Measurements from ENCODE around the gene HOXA7. TPM values are rescaled to one million over a fixed set of nuclear protein-coding genes. Genes with fewer than 3 reads are reported as not detected.

Gene HOXA7
- total RNA-seq, 1 experiment from 2014 or later, result 2.6 TPM

GRCh38 chr7:27104341-27105058 lies 52.0 kb downstream of the HOXA7 start:
- no peaks in the 10 kb centered on the region for H3F3A ChIP-seq (ENCODE audit: low read length, unreplicated experiment)
- no peak overlapping the region for H2AFZ ChIP-seq (ENCODE audit: low read length)
- no peak overlapping the region for H3K9ac ChIP-seq (ENCODE audit: low read length)
- BruUV-seq (replicated peaks), result no TSS peak
- TF ChIP-seq CTCF (conservative IDR thresholded peaks at IDR 0.05; ENCODE audit: low read depth, low read length), result no peak
- no peak for TF ChIP-seq EZH2 (IDR thresholded peaks at IDR 0.05; ENCODE audit: low read length, unreplicated experiment)
- DNase-seq, result no peak
- no peaks in the 10 kb centered on the region for H4K20me1 ChIP-seq (ENCODE audit: low read length)
- H3K9me2 ChIP-seq (replicated peaks; ENCODE audit: low read length), result no peaks in the 10 kb centered on the region
- H3K9me3 ChIP-seq (ENCODE audit: low read length), result no peaks in the 10 kb centered on the region
- H3K79me2 ChIP-seq (ENCODE audit: low read length), result peaks cover 11% of the 10 kb centered on the region
- no peak overlapping the region for H3K4me2 ChIP-seq (ENCODE audit: low read length)
- H3K4me3 ChIP-seq (ENCODE audit: low read length), result no peak overlapping the region
- no peaks in the 10 kb centered on the region for H3K27me3 ChIP-seq (ENCODE audit: low read length)
- no peak for ATAC-seq
- ChIA-PET POLR2A (ENCODE audit: unreplicated experiment) (interaction anchor here (0.6 kb wide), 1 partner anchor 82 kb away, joined by 3 read pairs; no protein-coding TSS in a partner anchor), CTCF (no interaction called here)
- peaks cover 10% of the 10 kb centered on the region; the same call in 1 of the 2 replicates for H3K36me3 ChIP-seq (ENCODE audit: low read depth, low read length)
- no peak overlapping the region for H3K27ac ChIP-seq (ENCODE audit: low read length)
- H3K4me1 ChIP-seq (ENCODE audit: insufficient read depth, low read length), result peaks cover 10% of the 10 kb centered on the region
- intact Hi-C loops (cut with micrococcal nuclease), result no loop called here

Small RNA genes within 50 kb of the gene (microRNA-seq; reads per million reads assigned to microRNA genes)
- gene MIR196B (ENCODE audit: unreplicated experiment), result 8,614 reads per million, percentile 95 among the genes with 10 or more reads in this experiment

Other genes starting within 250 kb of the HOXA7 start
- gene HOXA1, start 60.7 kb downstream of the HOXA7 start, total RNA-seq (2014; rRNA removed), result 1.4 and 2.0 TPM in 2 replicates
- gene HOXA2, start 54.0 kb downstream of the HOXA7 start, total RNA-seq (2014; rRNA removed), result 0.07 and 1.8 TPM in 2 replicates
- 2.3 and 5.1 TPM in 2 replicates for gene HOXA4, start 25.9 kb downstream of the HOXA7 start, total RNA-seq (2014; rRNA removed)
- gene HOXA5, start 13.0 kb downstream of the HOXA7 start, total RNA-seq (2014; rRNA removed), result 7.0 and 7.5 TPM in 2 replicates
- 6.9 and 8.3 TPM in 2 replicates for gene HOXA6, start 8.9 kb downstream of the HOXA7 start, total RNA-seq (2014; rRNA removed)
- gene HOXA3, start 4.1 kb downstream of the HOXA7 start, total RNA-seq (2014; rRNA removed), result 4.5 and 13.8 TPM in 2 replicates
- gene HOXA9, start 8.9 kb upstream of the HOXA7 start, total RNA-seq (2014; rRNA removed), result 69.0 and 85.3 TPM in 2 replicates
- gene HOXA10, start 17.6 kb upstream of the HOXA7 start, total RNA-seq (2014; rRNA removed), result 36.0 and 46.1 TPM in 2 replicates
- gene HOXA11, start 28.6 kb upstream of the HOXA7 start, total RNA-seq (2014; rRNA removed), result 26.6 and 31.4 TPM in 2 replicates
- 12.1 and 14.9 TPM in 2 replicates for gene HOXA13, start 43.4 kb upstream of the HOXA7 start, total RNA-seq (2014; rRNA removed)
- gene EVX1, start 86.1 kb upstream of the HOXA7 start, total RNA-seq (2014; rRNA removed), result 0.33 and 0.35 TPM in 2 replicates

All from PC-3 (cell line).